OCI-LY1 (cell line): ENCODE data around the gene SUGCT.

ENCODE experiments used
- H2AFZ ChIP-seq: fragments of 200-600 bp; sonication (generic), shearing (Covaris generic); 2 replicates; pipeline ENCODE4 v1.6.0; 2014; ENCODE audit warnings: antibody characterized with exemption, mild to moderate bottlenecking, low read length
- H3F3A ChIP-seq: fragments of 200-600 bp; sonication (generic), shearing (Covaris generic); 2 replicates; pipeline ENCODE4 v1.6.0; 2014; ENCODE audit warnings: mild to moderate bottlenecking, antibody characterized with exemption, low read length, moderate library complexity; ENCODE audit not compliant: insufficient read depth
- H3K27ac ChIP-seq: fragments of 200-600 bp; sonication (generic); 2 replicates; pipeline ENCODE4 v1.5.1; 2014; ENCODE audit warnings: low read length, mixed run types, mild to moderate bottlenecking, low read depth; ENCODE audit not compliant: poor library complexity, severe bottlenecking
- H3K27me3 ChIP-seq: fragments of 200-600 bp; sonication (generic); 2 replicates; pipeline ENCODE4 v1.6.0; 2014; ENCODE audit warnings: antibody characterized with exemption, mild to moderate bottlenecking, low read length, moderate library complexity; ENCODE audit not compliant: insufficient read depth
- H3K36me3 ChIP-seq: fragments of 200-600 bp; sonication (generic); 2 replicates; pipeline ENCODE4 v1.6.1; 2014; ENCODE audit warnings: mild to moderate bottlenecking, antibody characterized with exemption, low read length, moderate library complexity, mixed read lengths; ENCODE audit not compliant: insufficient read depth
- H3K4me1 ChIP-seq: fragments of 200-600 bp; sonication (generic); 2 replicates; pipeline ENCODE4 v1.5.1; 2014; ENCODE audit warnings: mild to moderate bottlenecking, low read length, moderate library complexity; ENCODE audit not compliant: insufficient read depth, severe bottlenecking
- H3K4me2 ChIP-seq: fragments of 200-600 bp; sonication (generic), shearing (Covaris generic); 2 replicates; pipeline ENCODE4 v1.6.1; 2014; ENCODE audit warnings: low read length
- H3K4me3 ChIP-seq: fragments of 200-600 bp; sonication (generic); 2 replicates; pipeline ENCODE4 v1.5.1; 2014; ENCODE audit warnings: low read length, low read depth, mild to moderate bottlenecking, mixed read lengths; ENCODE audit not compliant: poor library complexity, severe bottlenecking
- H3K79me2 ChIP-seq: fragments of 200-600 bp; shearing (Covaris generic); 2 replicates; pipeline ENCODE4 v1.6.1; 2016; ENCODE audit warnings: mixed run types, low read length, mixed read lengths; ENCODE audit not compliant: insufficient read depth
- H3K9ac ChIP-seq: fragments of 200-600 bp; sonication (generic), shearing (Covaris generic); 2 replicates; pipeline ENCODE4 v1.6.1; 2014; ENCODE audit warnings: mild to moderate bottlenecking, low read length, mixed read lengths
- H3K9me2 ChIP-seq: fragments of 200-600 bp; sonication (generic), shearing (Covaris generic); 2 replicates; pipeline ENCODE4 v1.6.1; 2014; ENCODE audit warnings: low read depth, mild to moderate bottlenecking, low read length, mixed read lengths
- H3K9me3 ChIP-seq: fragments of 200-600 bp; shearing (Covaris generic); 2 replicates; pipeline ENCODE4 v1.6.1; 2014; ENCODE audit warnings: low read length, mixed read lengths
- H4K20me1 ChIP-seq: fragments of 200-600 bp; sonication (generic), shearing (Covaris generic); 2 replicates; pipeline ENCODE4 v1.6.0; 2016; ENCODE audit warnings: mild to moderate bottlenecking, low read length; ENCODE audit not compliant: insufficient read depth
- EZH2 ChIP-seq: fragments of 200-600 bp; sonication (generic), shearing (Covaris generic); IDR thresholded peaks from 2 replicates; pipeline ENCODE4 v1.8.0; 2017; ENCODE audit warnings: borderline replicate concordance, mixed run types, mild to moderate bottlenecking, antibody characterized with exemption, low read length, moderate library complexity, mixed read lengths
- TF ChIP-seq, protein P1 (sequence below): fragments of 200-600 bp; sonication (generic), shearing (Covaris generic); IDR thresholded peaks from 2 replicates; pipeline ENCODE4 v1.5.1; 2017; ENCODE audit warnings: mild to moderate bottlenecking, antibody characterized with exemption, low read length, moderate library complexity, mixed read lengths

The SUGCT gene

DNA sequence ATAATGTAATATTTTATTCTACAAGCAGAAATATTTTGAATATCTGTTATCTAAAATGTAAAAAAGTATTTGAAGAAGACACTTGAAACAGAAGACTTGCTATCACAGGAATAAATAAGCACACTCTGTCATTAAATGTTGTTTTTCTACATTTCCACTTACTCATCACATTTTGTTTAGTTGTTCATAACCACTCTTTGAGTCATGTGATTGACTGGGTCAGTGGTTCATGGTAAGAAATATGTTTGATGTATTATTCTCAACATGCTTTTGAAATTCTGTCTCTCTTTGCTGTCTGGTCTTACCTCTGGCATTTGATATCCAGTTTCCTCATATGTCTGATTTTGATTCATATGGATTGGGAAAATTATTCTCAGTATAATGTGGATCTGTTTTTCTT lies 171.8 kb downstream of the SUGCT start:
- no peak overlapping the region for H3K4me2 ChIP-seq
- H3F3A ChIP-seq = no peaks in the 10 kb centered on the region
- TF ChIP-seq EZH2 = no peak
- TF ChIP-seq, protein P1, sequence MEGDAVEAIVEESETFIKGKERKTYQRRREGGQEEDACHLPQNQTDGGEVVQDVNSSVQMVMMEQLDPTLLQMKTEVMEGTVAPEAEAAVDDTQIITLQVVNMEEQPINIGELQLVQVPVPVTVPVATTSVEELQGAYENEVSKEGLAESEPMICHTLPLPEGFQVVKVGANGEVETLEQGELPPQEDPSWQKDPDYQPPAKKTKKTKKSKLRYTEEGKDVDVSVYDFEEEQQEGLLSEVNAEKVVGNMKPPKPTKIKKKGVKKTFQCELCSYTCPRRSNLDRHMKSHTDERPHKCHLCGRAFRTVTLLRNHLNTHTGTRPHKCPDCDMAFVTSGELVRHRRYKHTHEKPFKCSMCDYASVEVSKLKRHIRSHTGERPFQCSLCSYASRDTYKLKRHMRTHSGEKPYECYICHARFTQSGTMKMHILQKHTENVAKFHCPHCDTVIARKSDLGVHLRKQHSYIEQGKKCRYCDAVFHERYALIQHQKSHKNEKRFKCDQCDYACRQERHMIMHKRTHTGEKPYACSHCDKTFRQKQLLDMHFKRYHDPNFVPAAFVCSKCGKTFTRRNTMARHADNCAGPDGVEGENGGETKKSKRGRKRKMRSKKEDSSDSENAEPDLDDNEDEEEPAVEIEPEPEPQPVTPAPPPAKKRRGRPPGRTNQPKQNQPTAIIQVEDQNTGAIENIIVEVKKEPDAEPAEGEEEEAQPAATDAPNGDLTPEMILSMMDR = no peak
- no peaks in the 10 kb centered on the region for H3K79me2 ChIP-seq
- H3K4me1 ChIP-seq = no peaks in the 10 kb centered on the region
- H3K9me2 ChIP-seq = no peaks in the 10 kb centered on the region
- H2AFZ ChIP-seq = no peak overlapping the region
- no peaks in the 10 kb centered on the region for H3K27me3 ChIP-seq
- no peak overlapping the region for H3K4me3 ChIP-seq
- H3K36me3 ChIP-seq = no peaks in the 10 kb centered on the region
- no peaks in the 10 kb centered on the region for H4K20me1 ChIP-seq
- H3K9me3 ChIP-seq = no peaks in the 10 kb centered on the region
- no peak overlapping the region for H3K9ac ChIP-seq
- H3K27ac ChIP-seq = no peak overlapping the region

DNA sequence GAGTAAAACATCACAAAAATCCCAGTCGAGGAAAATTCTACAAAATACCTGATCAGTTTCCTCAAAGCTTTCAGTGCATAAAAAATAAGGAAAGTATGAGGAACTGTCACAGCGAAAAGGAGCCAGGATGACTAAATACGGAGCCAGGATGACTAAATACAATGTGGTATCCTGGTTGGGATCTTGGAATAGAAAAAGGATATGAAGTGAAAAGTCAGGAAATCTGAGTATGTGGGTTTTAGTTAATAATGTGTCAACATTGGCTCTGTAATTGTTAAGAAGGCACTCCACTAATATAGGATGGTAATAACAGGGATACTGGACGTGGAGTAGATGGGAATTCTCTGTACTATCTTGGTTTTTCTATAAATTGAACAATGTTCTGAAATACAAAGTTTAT lies 175.5 kb downstream of the SUGCT start:
- Histone ChIP-seq H3K79me2 (no peaks in the 10 kb centered on the region), H3F3A (no peaks in the 10 kb centered on the region), H3K4me3 (no peak overlapping the region), H3K36me3 (no peaks in the 10 kb centered on the region), H3K9ac (no peak overlapping the region), H3K4me1 (no peaks in the 10 kb centered on the region), H3K4me2 (no peak overlapping the region), H3K9me3 (no peaks in the 10 kb centered on the region), H3K9me2 (no peaks in the 10 kb centered on the region), H4K20me1 (no peaks in the 10 kb centered on the region), H3K27me3 (no peaks in the 10 kb centered on the region), H3K27ac (no peak overlapping the region), H2AFZ (no peak overlapping the region)
- TF ChIP-seq, protein P1 = no peak
- no peak for TF ChIP-seq EZH2

DNA sequence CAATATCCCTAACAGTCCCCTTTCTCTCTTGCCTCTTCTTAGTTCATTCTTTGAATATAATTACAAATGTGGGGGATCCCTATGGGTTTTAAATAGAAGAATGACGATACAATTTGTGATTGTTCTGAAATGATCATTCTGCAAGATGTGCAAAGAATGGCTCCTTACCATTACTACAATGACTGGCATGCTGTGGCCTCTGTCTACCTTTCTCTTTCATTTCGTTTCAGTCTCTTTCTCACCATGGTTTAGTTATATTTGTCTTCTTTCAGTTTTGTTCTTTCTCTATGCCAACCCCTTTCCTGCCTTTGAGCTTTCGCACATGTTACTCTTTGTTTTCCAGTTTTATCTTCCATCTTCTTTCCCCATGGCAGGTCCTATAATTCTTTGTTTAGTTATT lies 176.5 kb downstream of the SUGCT start:
- no peak overlapping the region for H3K4me2 ChIP-seq
- H3K27ac ChIP-seq = no peak overlapping the region
- H3K4me1 ChIP-seq = no peaks in the 10 kb centered on the region
- H3F3A ChIP-seq = no peaks in the 10 kb centered on the region
- TF ChIP-seq, protein P1 = no peak
- no peak for TF ChIP-seq EZH2
- H3K9me3 ChIP-seq = no peaks in the 10 kb centered on the region
- H3K9me2 ChIP-seq = no peaks in the 10 kb centered on the region
- no peaks in the 10 kb centered on the region for H3K36me3 ChIP-seq
- H4K20me1 ChIP-seq = no peaks in the 10 kb centered on the region
- H3K27me3 ChIP-seq = no peaks in the 10 kb centered on the region
- no peak overlapping the region for H3K4me3 ChIP-seq
- H3K9ac ChIP-seq = no peak overlapping the region
- H2AFZ ChIP-seq = no peak overlapping the region
- H3K79me2 ChIP-seq = no peaks in the 10 kb centered on the region
